ENCODE measurements around the gene FBXW2. TPM values are rescaled to one million over a fixed set of nuclear protein-coding genes. Genes with fewer than 3 reads are reported as not detected.

The FBXW2 gene
- total and polyA plus RNA-seq, 10 of the 15 experiments (the other 5 are each of a cell fraction or from before 2014, with no cell fraction given), result 2.9 to 56.9 (median 39.1) TPM

DNA sequence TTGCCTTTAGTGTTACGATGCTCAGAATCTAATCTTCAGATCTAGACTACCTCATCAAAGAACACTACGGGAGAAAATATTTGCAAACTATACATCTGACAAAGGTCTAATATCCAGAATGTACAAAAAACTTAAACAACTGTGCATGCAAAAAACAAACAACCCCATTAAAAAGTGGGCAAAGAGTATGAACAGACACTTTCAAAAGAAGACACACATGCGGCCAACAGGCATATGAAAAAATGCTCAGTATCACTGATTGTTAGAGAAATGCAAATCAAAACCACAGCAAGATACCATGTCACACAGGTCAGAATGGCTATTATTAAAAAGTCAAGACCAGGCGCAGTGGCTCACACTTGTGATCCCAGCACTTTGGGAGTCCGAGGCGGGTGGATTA is 47.9 kb downstream of the FBXW2 start:
- in situ Hi-C loops (cut with MboI) (no loop called here), intact Hi-C loops (cut with micrococcal nuclease; ENCODE audit: unreplicated experiment) (loop anchor here (10.0 kb wide), 1 partner anchor 650 kb away; no protein-coding TSS in a partner anchor)
- Histone ChIP-seq H3K79me2 (ENCODE audit: control insufficient read depth, insufficient read depth, low read length) (no peaks in the 10 kb centered on the region), H4K20me1 (ENCODE audit: control insufficient read depth, insufficient read depth) (no peaks in the 10 kb centered on the region), H3K4me2 (ENCODE audit: control insufficient read depth, insufficient read depth) (no peak overlapping the region), H3K36me3 (ENCODE audit: control insufficient read depth in 2 of 2, insufficient read depth in 2 of 2, low read length in 1 of 2) (no peaks in the 10 kb centered on the region), H2AFZ (ENCODE audit: control insufficient read depth, low read depth, low read length) (no peak overlapping the region), H3K27me3 (replicated peaks in 1 of 2; ENCODE audit: control insufficient read depth in 2 of 2, insufficient read depth in 2 of 2, low read length in 1 of 2) (no peaks in the 10 kb centered on the region), H3K9ac (ENCODE audit: control insufficient read depth, insufficient read depth, low read length) (no peak overlapping the region), H3K9me3 (replicated peaks; ENCODE audit: control insufficient read depth, insufficient read depth, low read length) (no peaks in the 10 kb centered on the region), H3K27ac (ENCODE audit: control insufficient read depth, insufficient read depth) (no peak overlapping the region), H3K4me3 (no peak overlapping the region), H3K4me1 (ENCODE audit: control insufficient read depth, insufficient read depth, low read length) (no peaks in the 10 kb centered on the region)
- WGBS (ENCODE audit: insufficient coverage, insufficient replicate concordance, low lambda C conversion rate, missing lambda C conversion rate), result 85% methylated on average over 6 of the region's 6 CpGs
- BruUV-seq (replicated peaks), result no TSS peak
- ChIA-PET SMC1A (ENCODE audit: uncharacterized antibody, unreplicated experiment) (no interaction called here), CTCF (interaction anchor here (1.2 to 2.9 kb wide), 2 partner anchors 11 to 315 kb away, joined by 3 to 15 read pairs; no protein-coding TSS in a partner anchor), POLR2A (no interaction called here), RAD21 (ENCODE audit: unreplicated experiment) (no interaction called here)
- DNase-seq (ENCODE audit: low read depth, low spot score), result no peak
- no peak for FAIRE-seq
- ATAC-seq, result no peak
- TF ChIP-seq, protein P1, sequence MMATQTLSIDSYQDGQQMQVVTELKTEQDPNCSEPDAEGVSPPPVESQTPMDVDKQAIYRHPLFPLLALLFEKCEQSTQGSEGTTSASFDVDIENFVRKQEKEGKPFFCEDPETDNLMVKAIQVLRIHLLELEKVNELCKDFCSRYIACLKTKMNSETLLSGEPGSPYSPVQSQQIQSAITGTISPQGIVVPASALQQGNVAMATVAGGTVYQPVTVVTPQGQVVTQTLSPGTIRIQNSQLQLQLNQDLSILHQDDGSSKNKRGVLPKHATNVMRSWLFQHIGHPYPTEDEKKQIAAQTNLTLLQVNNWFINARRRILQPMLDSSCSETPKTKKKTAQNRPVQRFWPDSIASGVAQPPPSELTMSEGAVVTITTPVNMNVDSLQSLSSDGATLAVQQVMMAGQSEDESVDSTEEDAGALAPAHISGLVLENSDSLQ (IDR thresholded peaks at IDR 0.05), result no peak
- no peak for TF ChIP-seq CHD4 (IDR thresholded peaks at IDR 0.05)
- TF ChIP-seq, protein P2, sequence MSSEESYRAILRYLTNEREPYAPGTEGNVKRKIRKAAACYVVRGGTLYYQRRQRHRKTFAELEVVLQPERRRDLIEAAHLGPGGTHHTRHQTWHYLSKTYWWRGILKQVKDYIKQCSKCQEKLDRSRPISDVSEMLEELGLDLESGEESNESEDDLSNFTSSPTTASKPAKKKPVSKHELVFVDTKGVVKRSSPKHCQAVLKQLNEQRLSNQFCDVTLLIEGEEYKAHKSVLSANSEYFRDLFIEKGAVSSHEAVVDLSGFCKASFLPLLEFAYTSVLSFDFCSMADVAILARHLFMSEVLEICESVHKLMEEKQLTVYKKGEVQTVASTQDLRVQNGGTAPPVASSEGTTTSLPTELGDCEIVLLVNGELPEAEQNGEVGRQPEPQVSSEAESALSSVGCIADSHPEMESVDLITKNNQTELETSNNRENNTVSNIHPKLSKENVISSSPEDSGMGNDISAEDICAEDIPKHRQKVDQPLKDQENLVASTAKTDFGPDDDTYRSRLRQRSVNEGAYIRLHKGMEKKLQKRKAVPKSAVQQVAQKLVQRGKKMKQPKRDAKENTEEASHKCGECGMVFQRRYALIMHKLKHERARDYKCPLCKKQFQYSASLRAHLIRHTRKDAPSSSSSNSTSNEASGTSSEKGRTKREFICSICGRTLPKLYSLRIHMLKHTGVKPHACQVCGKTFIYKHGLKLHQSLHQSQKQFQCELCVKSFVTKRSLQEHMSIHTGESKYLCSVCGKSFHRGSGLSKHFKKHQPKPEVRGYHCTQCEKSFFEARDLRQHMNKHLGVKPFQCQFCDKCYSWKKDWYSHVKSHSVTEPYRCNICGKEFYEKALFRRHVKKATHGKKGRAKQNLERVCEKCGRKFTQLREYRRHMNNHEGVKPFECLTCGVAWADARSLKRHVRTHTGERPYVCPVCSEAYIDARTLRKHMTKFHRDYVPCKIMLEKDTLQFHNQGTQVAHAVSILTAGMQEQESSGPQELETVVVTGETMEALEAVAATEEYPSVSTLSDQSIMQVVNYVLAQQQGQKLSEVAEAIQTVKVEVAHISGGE (CRISPR knock-in tag; IDR thresholded peaks at IDR 0.05), result no peak
- no peak for TF ChIP-seq ZZZ3 (IDR thresholded peaks at IDR 0.05; ENCODE audit: control insufficient read depth, insufficient read length, low read depth)
- no peak for TF ChIP-seq ZBED1 (IDR thresholded peaks at IDR 0.05; ENCODE audit: borderline replicate concordance)
- no peak for TF ChIP-seq NFIC (IDR thresholded peaks at IDR 0.05; ENCODE audit: low read depth, low read length)
- no peak for TF ChIP-seq KDM1A (IDR thresholded peaks at IDR 0.05; ENCODE audit: borderline replicate concordance)
- no peak for TF ChIP-seq FOXM1 (IDR thresholded peaks at IDR 0.05; ENCODE audit: low read depth, low read length)
- TF ChIP-seq MTA2 (IDR thresholded peaks at IDR 0.05; ENCODE audit: low read depth), result no peak
- TF ChIP-seq, protein P3, sequence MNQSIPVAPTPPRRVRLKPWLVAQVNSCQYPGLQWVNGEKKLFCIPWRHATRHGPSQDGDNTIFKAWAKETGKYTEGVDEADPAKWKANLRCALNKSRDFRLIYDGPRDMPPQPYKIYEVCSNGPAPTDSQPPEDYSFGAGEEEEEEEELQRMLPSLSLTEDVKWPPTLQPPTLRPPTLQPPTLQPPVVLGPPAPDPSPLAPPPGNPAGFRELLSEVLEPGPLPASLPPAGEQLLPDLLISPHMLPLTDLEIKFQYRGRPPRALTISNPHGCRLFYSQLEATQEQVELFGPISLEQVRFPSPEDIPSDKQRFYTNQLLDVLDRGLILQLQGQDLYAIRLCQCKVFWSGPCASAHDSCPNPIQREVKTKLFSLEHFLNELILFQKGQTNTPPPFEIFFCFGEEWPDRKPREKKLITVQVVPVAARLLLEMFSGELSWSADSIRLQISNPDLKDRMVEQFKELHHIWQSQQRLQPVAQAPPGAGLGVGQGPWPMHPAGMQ (IDR thresholded peaks at IDR 0.05; ENCODE audit: borderline replicate concordance), result no peak
- no peak for TF ChIP-seq FOXK2 (IDR thresholded peaks at IDR 0.05)
- TF ChIP-seq SPI1 (IDR thresholded peaks at IDR 0.05; ENCODE audit: borderline replicate concordance, insufficient read depth, low read depth, low read length), result no peak
- TF ChIP-seq, protein P4, sequence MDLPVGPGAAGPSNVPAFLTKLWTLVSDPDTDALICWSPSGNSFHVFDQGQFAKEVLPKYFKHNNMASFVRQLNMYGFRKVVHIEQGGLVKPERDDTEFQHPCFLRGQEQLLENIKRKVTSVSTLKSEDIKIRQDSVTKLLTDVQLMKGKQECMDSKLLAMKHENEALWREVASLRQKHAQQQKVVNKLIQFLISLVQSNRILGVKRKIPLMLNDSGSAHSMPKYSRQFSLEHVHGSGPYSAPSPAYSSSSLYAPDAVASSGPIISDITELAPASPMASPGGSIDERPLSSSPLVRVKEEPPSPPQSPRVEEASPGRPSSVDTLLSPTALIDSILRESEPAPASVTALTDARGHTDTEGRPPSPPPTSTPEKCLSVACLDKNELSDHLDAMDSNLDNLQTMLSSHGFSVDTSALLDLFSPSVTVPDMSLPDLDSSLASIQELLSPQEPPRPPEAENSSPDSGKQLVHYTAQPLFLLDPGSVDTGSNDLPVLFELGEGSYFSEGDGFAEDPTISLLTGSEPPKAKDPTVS (IDR thresholded peaks at IDR 0.05; ENCODE audit: low read depth, low read length), result no peak
- TF ChIP-seq, protein P5, sequence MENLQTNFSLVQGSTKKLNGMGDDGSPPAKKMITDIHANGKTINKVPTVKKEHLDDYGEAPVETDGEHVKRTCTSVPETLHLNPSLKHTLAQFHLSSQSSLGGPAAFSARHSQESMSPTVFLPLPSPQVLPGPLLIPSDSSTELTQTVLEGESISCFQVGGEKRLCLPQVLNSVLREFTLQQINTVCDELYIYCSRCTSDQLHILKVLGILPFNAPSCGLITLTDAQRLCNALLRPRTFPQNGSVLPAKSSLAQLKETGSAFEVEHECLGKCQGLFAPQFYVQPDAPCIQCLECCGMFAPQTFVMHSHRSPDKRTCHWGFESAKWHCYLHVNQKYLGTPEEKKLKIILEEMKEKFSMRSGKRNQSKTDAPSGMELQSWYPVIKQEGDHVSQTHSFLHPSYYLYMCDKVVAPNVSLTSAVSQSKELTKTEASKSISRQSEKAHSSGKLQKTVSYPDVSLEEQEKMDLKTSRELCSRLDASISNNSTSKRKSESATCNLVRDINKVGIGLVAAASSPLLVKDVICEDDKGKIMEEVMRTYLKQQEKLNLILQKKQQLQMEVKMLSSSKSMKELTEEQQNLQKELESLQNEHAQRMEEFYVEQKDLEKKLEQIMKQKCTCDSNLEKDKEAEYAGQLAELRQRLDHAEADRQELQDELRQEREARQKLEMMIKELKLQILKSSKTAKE (IDR thresholded peaks at IDR 0.05; ENCODE audit: low read depth, poor library complexity, severe bottlenecking), result no peak
- no peak for TF ChIP-seq ZNF24 (IDR thresholded peaks at IDR 0.05)
- TF ChIP-seq NR2C2 (IDR thresholded peaks at IDR 0.05; ENCODE audit: borderline replicate concordance, control insufficient read depth, insufficient read length, low read depth), result no peak

Data from GM12878 (cell line).